Measurements from ENCODE around the gene CBX3.

- TF ChIP-seq POLR2A (IDR thresholded peaks at IDR 0.05) (no peak), CTCF (IDR thresholded peaks at IDR 0.05) (no peak)
These were observed 43.9 kb upstream of the CBX3 start for GRCh38 chr7:26157520-26158105.

Data from heart left ventricle (tissue), 13 donors.